SK-N-MC (cell line): ENCODE data around the gene ZNF841.
"Not testable (repeated sequence)": the region's sequence is repeated elsewhere in the genome, so short reads cannot be mapped to it uniquely, and the experiment has no call there.

Experiments
- EZH2 ChIP-seq: fragments of 200-600 bp; sonication (generic); IDR thresholded peaks from one replicate; pipeline ENCODE4 v1.6.1; 2017; ENCODE audit warnings: antibody characterized with exemption
- FOXP2 ChIP-seq: optimal IDR thresholded peaks from 2 replicates; pipeline ENCODE3; 2011; ENCODE audit warnings: mild to moderate bottlenecking, moderate library complexity; ENCODE audit not compliant: insufficient read depth; ENCODE audit errors: extremely low read length, control extremely low read depth
- POLR2AphosphoS5 ChIP-seq: IDR thresholded peaks from 2 replicates; pipeline ENCODE4 v1.6.1; 2012; ENCODE audit warnings: mild to moderate bottlenecking, low read depth, low read length, borderline replicate concordance

GRCh38 chr19:52051736-52052135 is 43.8 kb downstream of the ZNF841 start:
- TF ChIP-seq EZH2, POLR2AphosphoS5, FOXP2: not testable (repeated sequence)
